Measurements from ENCODE around the gene MED23. TPM values are rescaled to one million over a fixed set of nuclear protein-coding genes. Genes with fewer than 3 reads are reported as not detected.

The MED23 gene
- total and polyA plus RNA-seq, 2 experiments from 2014 or later, result 16.9 to 35.7 TPM

GRCh38 chr6:131552572-131552971, 75.5 kb downstream of the MED23 start:
- no peaks in the 10 kb centered on the region for H3K9me3 ChIP-seq (ENCODE audit: low read depth)
- TF ChIP-seq EZH2phosphoT487 (IDR thresholded peaks at IDR 0.05; ENCODE audit: insufficient read depth, low read depth), result no peak
- TF ChIP-seq EZH2 (IDR thresholded peaks at IDR 0.05; ENCODE audit: insufficient read depth, poor library complexity, severe bottlenecking), result no peak
- no peak overlapping the region for H2AFZ ChIP-seq
- H3K27me3 ChIP-seq (replicated peaks; ENCODE audit: insufficient read depth), result no peaks in the 10 kb centered on the region; the same call in 1 of the 2 replicates
- no peak for DNase-seq
- no peaks in the 10 kb centered on the region for H3K36me3 ChIP-seq (ENCODE audit: low read depth)
- H4K20me1 ChIP-seq (ENCODE audit: insufficient read depth), result no peaks in the 10 kb centered on the region
- 64 to 71% methylated on average over 3 of the region's 3 CpGs for WGBS, 2 experiments (ENCODE audit: low coverage in 1 of 2, low lambda C conversion rate in 2 of 2, missing lambda C conversion rate in 2 of 2)
- no peak overlapping the region for H3K27ac ChIP-seq
- H3K9ac ChIP-seq, result no peak overlapping the region
- in situ Hi-C loops (cut with MboI), result no loop called here
- no peak overlapping the region for H3K4me3 ChIP-seq
- H3K4me1 ChIP-seq (ENCODE audit: insufficient read depth), result no peaks in the 10 kb centered on the region
- H3K79me2 ChIP-seq (ENCODE audit: insufficient read depth), result no peaks in the 10 kb centered on the region
- H3F3A ChIP-seq (ENCODE audit: insufficient read depth), result no peaks in the 10 kb centered on the region
- no peaks in the 10 kb centered on the region for H3K9me2 ChIP-seq (ENCODE audit: insufficient read depth)
- H3K4me2 ChIP-seq (ENCODE audit: unreplicated experiment), result no peak overlapping the region

GRCh38 chr6:131551902-131552301, 76.1 kb downstream of the MED23 start:
- H3K9me2 ChIP-seq (ENCODE audit: insufficient read depth), result no peaks in the 10 kb centered on the region
- in situ Hi-C loops (cut with MboI), result no loop called here
- H3K4me3 ChIP-seq, result no peak overlapping the region
- no peaks in the 10 kb centered on the region for H3K4me1 ChIP-seq (ENCODE audit: insufficient read depth)
- no peaks in the 10 kb centered on the region for H4K20me1 ChIP-seq (ENCODE audit: insufficient read depth)
- H3K9ac ChIP-seq, result no peak overlapping the region
- H3F3A ChIP-seq (ENCODE audit: insufficient read depth), result no peaks in the 10 kb centered on the region
- WGBS, 2 experiments (ENCODE audit: low coverage in 1 of 2, low lambda C conversion rate in 2 of 2, missing lambda C conversion rate in 2 of 2), result 58 to 70% methylated on average over 4 of the region's 4 CpGs
- no peaks in the 10 kb centered on the region for H3K36me3 ChIP-seq (ENCODE audit: low read depth)
- H3K27ac ChIP-seq, result no peak overlapping the region
- H3K9me3 ChIP-seq (ENCODE audit: low read depth), result no peaks in the 10 kb centered on the region
- no peaks in the 10 kb centered on the region; the same call in 1 of the 2 replicates for H3K27me3 ChIP-seq (replicated peaks; ENCODE audit: insufficient read depth)
- H2AFZ ChIP-seq, result no peak overlapping the region
- no peak for TF ChIP-seq EZH2 (IDR thresholded peaks at IDR 0.05; ENCODE audit: insufficient read depth, poor library complexity, severe bottlenecking)
- TF ChIP-seq EZH2phosphoT487 (IDR thresholded peaks at IDR 0.05; ENCODE audit: insufficient read depth, low read depth), result no peak
- no peak for DNase-seq
- H3K79me2 ChIP-seq (ENCODE audit: insufficient read depth), result no peaks in the 10 kb centered on the region
- no peak overlapping the region for H3K4me2 ChIP-seq (ENCODE audit: unreplicated experiment)

GRCh38 chr6:131549811-131550210, 78.2 kb downstream of the MED23 start:
- 0 out of 2 replicates have a peak, but pooled peaks cover 8% of the 10 kb centered on the region for H3K27me3 ChIP-seq (replicated peaks; ENCODE audit: insufficient read depth)
- H3F3A ChIP-seq (ENCODE audit: insufficient read depth), result no peaks in the 10 kb centered on the region
- H3K4me3 ChIP-seq, result no peak overlapping the region
- no peaks in the 10 kb centered on the region for H3K9me2 ChIP-seq (ENCODE audit: insufficient read depth)
- TF ChIP-seq EZH2 (IDR thresholded peaks at IDR 0.05; ENCODE audit: insufficient read depth, poor library complexity, severe bottlenecking) (no peak), EZH2phosphoT487 (IDR thresholded peaks at IDR 0.05; ENCODE audit: insufficient read depth, low read depth) (no peak)
- in situ Hi-C loops (cut with MboI), result loop anchor here (25.0 kb wide), 1 partner anchor 663 kb away; no protein-coding TSS in a partner anchor
- H3K4me2 ChIP-seq (ENCODE audit: unreplicated experiment), result no peak overlapping the region
- no peaks in the 10 kb centered on the region for H3K79me2 ChIP-seq (ENCODE audit: insufficient read depth)
- no peaks in the 10 kb centered on the region for H3K36me3 ChIP-seq (ENCODE audit: low read depth)
- H3K27ac ChIP-seq, result no peak overlapping the region
- H4K20me1 ChIP-seq (ENCODE audit: insufficient read depth), result no peaks in the 10 kb centered on the region
- WGBS, 2 experiments (ENCODE audit: low coverage in 1 of 2, low lambda C conversion rate in 2 of 2, missing lambda C conversion rate in 2 of 2), result 35 to 41% methylated on average over 2 of the region's 2 CpGs
- no peak overlapping the region for H3K9ac ChIP-seq
- H3K4me1 ChIP-seq (ENCODE audit: insufficient read depth), result no peaks in the 10 kb centered on the region
- DNase-seq, result no peak
- H2AFZ ChIP-seq, result no peak overlapping the region
- no peaks in the 10 kb centered on the region for H3K9me3 ChIP-seq (ENCODE audit: low read depth)

- no peaks in the 10 kb centered on the region for H3K4me1 ChIP-seq (ENCODE audit: insufficient read depth)
- no peaks in the 10 kb centered on the region for H3K9me2 ChIP-seq (ENCODE audit: insufficient read depth)
- no peaks in the 10 kb centered on the region for H3F3A ChIP-seq (ENCODE audit: insufficient read depth)
- H3K36me3 ChIP-seq (ENCODE audit: low read depth), result no peaks in the 10 kb centered on the region
- no peaks in the 10 kb centered on the region for H3K9me3 ChIP-seq (ENCODE audit: low read depth)
- H3K79me2 ChIP-seq (ENCODE audit: insufficient read depth), result no peaks in the 10 kb centered on the region
- 37 to 55% methylated on average over 1 of the region's 1 CpG for WGBS, 2 experiments (ENCODE audit: low coverage in 1 of 2, low lambda C conversion rate in 2 of 2, missing lambda C conversion rate in 2 of 2)
- 0 out of 2 replicates have a peak, but pooled peaks cover 8% of the 10 kb centered on the region for H3K27me3 ChIP-seq (replicated peaks; ENCODE audit: insufficient read depth)
- no peak overlapping the region for H2AFZ ChIP-seq
- H3K27ac ChIP-seq, result no peak overlapping the region
- H4K20me1 ChIP-seq (ENCODE audit: insufficient read depth), result no peaks in the 10 kb centered on the region
- in situ Hi-C loops (cut with MboI), result loop anchor here (25.0 kb wide), 1 partner anchor 661 kb away; no protein-coding TSS in a partner anchor
- TF ChIP-seq EZH2 (IDR thresholded peaks at IDR 0.05; ENCODE audit: insufficient read depth, poor library complexity, severe bottlenecking) (no peak), EZH2phosphoT487 (IDR thresholded peaks at IDR 0.05; ENCODE audit: insufficient read depth, low read depth) (no peak)
- no peak overlapping the region for H3K4me3 ChIP-seq
- H3K9ac ChIP-seq, result no peak overlapping the region
- DNase-seq, result no peak
- no peak overlapping the region for H3K4me2 ChIP-seq (ENCODE audit: unreplicated experiment)
These were observed 79.6 kb downstream of the MED23 start for GRCh38 chr6:131548441-131548840.
